OCI-LY3 (cell line): ENCODE measurements around the gene CDC40.

Experiments
- H2AFZ ChIP-seq: fragments of 200-600, 300-600 bp; shearing (Covaris generic); 2 replicates; pipeline ENCODE4 v1.6.0; 2014; ENCODE audit warnings: antibody characterized with exemption, low read depth, low read length
- H3K27ac ChIP-seq: fragments of 200-600, 300-600 bp; sonication (generic); 2 replicates; pipeline ENCODE4 v1.5.1; 2014; ENCODE audit warnings: mild to moderate bottlenecking, low read length, moderate library complexity, mixed read lengths
- H3K27me3 ChIP-seq: fragments of 200-600, 300-600 bp; sonication (generic); 2 replicates; pipeline ENCODE4 v1.6.1; 2014; ENCODE audit warnings: low read depth, low read length, mixed read lengths
- H3K36me3 ChIP-seq: fragments of 200-600, 300-600 bp; sonication (generic); replicated peaks from 2 replicates; pipeline ENCODE3; 2014; ENCODE audit warnings: low read depth, low read length, mixed read lengths
- H3K4me1 ChIP-seq: fragments of 300-600, 200-600 bp; sonication (generic); 2 replicates; pipeline ENCODE4 v1.6.1; 2014; ENCODE audit warnings: low read length, mixed read lengths
- H3K4me2 ChIP-seq: fragments of 200-600, 300-600 bp; sonication (generic); 2 replicates; pipeline ENCODE4 v1.6.1; 2014; ENCODE audit warnings: low read length, mixed read lengths
- H3K4me3 ChIP-seq: fragments of 300-600, 200-600 bp; sonication (generic); 2 replicates; pipeline ENCODE4 v1.5.1; 2014; ENCODE audit warnings: antibody characterized with exemption, mild to moderate bottlenecking, low read length, moderate library complexity
- H3K79me2 ChIP-seq: fragments of 300-600, 200-600 bp; shearing (Covaris generic); 2 replicates; pipeline ENCODE4 v1.6.1; 2014; ENCODE audit warnings: mild to moderate bottlenecking, low read length, mixed read lengths
- H3K9ac ChIP-seq: fragments of 300-600, 200-600 bp; shearing (Covaris generic); 2 replicates; pipeline ENCODE4 v1.6.0; 2014; ENCODE audit warnings: mild to moderate bottlenecking, low read length, moderate library complexity
- H3K9me3 ChIP-seq: fragments of 200-600, 300-600 bp; shearing (Covaris generic); 2 replicates; pipeline ENCODE4 v1.6.1; 2014; ENCODE audit warnings: low read length, mixed read lengths; ENCODE audit not compliant: insufficient read depth
- H4K20me1 ChIP-seq: fragments of 200-600, 300-600 bp; sonication (generic); 2 replicates; pipeline ENCODE4 v1.6.1; 2016; ENCODE audit warnings: low read length, mixed read lengths; ENCODE audit not compliant: insufficient read depth
- EZH2phosphoT487 ChIP-seq: fragments of 200-600 bp; shearing (Covaris generic); IDR thresholded peaks from 2 replicates; pipeline ENCODE4 v1.6.1; 2018; ENCODE audit warnings: antibody characterized with exemption, mixed run types, low read depth
- TF ChIP-seq, protein P1 (sequence below): fragments of 200-600, 300-600 bp; sonication (generic); IDR thresholded peaks from 2 replicates; pipeline ENCODE4 v1.5.1; 2014; ENCODE audit warnings: antibody characterized with exemption, low read length, low read depth

The CDC40 gene

DNA sequence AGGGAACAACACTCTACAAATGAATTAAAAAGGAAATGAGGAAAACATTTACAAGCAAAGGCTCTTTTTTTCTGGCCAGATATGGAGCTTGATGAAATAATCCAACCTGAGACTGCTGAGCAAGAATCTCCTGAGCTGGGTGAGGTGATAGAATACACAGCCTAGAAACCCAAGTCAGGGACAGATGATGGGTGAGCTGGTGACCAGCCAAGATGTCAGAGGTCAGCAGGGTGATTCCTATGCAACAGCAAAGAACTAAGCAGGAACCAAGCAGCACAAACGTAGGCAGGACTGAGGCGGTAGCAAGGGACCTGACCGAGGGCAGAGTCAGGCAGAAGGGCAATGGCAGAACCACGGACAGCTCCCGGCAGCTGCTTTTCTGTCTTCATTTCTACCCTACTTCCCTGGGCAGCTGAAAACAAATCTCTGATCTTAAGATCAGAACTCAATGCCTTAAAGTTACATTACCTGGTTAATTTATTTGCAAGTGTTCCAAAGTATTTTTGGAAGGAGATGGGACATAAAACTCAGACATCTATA, 75.1 kb downstream of the CDC40 start:
- no peak overlapping the region for H2AFZ ChIP-seq
- no peak overlapping the region for H3K4me2 ChIP-seq
- no peak overlapping the region for H3K9ac ChIP-seq
- H3K9me3 ChIP-seq, result no peaks in the 10 kb centered on the region
- H3K27me3 ChIP-seq, result no peaks in the 10 kb centered on the region
- TF ChIP-seq, protein P1, sequence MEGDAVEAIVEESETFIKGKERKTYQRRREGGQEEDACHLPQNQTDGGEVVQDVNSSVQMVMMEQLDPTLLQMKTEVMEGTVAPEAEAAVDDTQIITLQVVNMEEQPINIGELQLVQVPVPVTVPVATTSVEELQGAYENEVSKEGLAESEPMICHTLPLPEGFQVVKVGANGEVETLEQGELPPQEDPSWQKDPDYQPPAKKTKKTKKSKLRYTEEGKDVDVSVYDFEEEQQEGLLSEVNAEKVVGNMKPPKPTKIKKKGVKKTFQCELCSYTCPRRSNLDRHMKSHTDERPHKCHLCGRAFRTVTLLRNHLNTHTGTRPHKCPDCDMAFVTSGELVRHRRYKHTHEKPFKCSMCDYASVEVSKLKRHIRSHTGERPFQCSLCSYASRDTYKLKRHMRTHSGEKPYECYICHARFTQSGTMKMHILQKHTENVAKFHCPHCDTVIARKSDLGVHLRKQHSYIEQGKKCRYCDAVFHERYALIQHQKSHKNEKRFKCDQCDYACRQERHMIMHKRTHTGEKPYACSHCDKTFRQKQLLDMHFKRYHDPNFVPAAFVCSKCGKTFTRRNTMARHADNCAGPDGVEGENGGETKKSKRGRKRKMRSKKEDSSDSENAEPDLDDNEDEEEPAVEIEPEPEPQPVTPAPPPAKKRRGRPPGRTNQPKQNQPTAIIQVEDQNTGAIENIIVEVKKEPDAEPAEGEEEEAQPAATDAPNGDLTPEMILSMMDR, result no peak
- TF ChIP-seq EZH2phosphoT487, result no peak
- no peaks in the 10 kb centered on the region for H3K4me1 ChIP-seq
- no peaks in the 10 kb centered on the region for H4K20me1 ChIP-seq
- H3K79me2 ChIP-seq, result no peaks in the 10 kb centered on the region
- H3K27ac ChIP-seq, result no peak overlapping the region
- H3K36me3 ChIP-seq, result no peaks in the 10 kb centered on the region
- H3K4me3 ChIP-seq, result no peak overlapping the region

DNA sequence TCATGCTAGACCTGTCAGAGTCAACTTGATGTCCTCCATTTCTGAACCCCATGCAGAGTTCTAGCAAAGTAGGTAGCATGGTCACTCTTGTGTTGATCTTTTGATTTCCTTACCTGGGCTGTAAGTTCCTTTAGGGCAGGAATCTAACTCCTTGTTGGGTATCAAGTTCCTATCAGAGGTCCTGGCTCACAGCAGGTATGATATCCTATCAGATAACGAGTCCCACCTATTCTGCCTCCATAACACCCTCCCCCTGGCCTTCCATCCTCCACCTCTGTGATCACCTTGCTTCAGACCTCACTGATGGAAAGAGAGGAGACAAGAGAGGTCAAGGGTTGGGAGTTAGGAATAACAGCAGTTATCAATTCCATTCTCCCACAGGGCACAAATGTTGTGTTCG, 76.1 kb downstream of the CDC40 start:
- H3K9me3 ChIP-seq, result no peaks in the 10 kb centered on the region
- no peak overlapping the region for H2AFZ ChIP-seq
- no peak overlapping the region for H3K9ac ChIP-seq
- H4K20me1 ChIP-seq, result no peaks in the 10 kb centered on the region
- no peaks in the 10 kb centered on the region for H3K79me2 ChIP-seq
- no peak for TF ChIP-seq EZH2phosphoT487
- TF ChIP-seq, protein P1, result no peak
- H3K4me1 ChIP-seq, result no peaks in the 10 kb centered on the region
- no peaks in the 10 kb centered on the region for H3K36me3 ChIP-seq
- no peak overlapping the region for H3K4me2 ChIP-seq
- no peaks in the 10 kb centered on the region for H3K27me3 ChIP-seq
- no peak overlapping the region for H3K27ac ChIP-seq
- H3K4me3 ChIP-seq, result no peak overlapping the region

DNA sequence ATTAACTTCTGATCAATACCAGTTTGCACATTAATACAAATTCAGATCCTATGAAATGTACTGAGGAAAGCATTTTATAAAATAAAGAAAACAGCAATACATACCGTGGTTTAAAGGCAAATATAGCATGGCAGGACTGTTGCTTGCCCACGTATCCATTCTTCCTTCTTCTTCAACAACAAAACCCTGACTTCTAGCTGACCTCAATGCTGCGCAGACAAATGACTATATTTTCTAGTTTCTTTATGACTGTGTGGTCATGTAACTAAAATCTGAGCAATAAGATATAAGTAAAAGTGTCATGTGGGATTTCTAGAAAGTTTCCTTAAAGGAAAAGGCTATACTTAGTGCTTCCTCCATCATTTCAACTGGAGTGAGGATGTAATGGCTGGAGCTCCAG, 85.0 kb downstream of the CDC40 start:
- Histone ChIP-seq H2AFZ (no peak overlapping the region), H3K9ac (no peak overlapping the region), H3K36me3 (no peaks in the 10 kb centered on the region), H3K4me1 (peaks cover 4% of the 10 kb centered on the region; the same call in 1 of the 2 replicates), H3K4me2 (no peak overlapping the region), H3K27me3 (no peaks in the 10 kb centered on the region), H3K79me2 (no peaks in the 10 kb centered on the region), H3K4me3 (no peak overlapping the region), H4K20me1 (no peaks in the 10 kb centered on the region), H3K27ac (no peak overlapping the region), H3K9me3 (no peaks in the 10 kb centered on the region)
- TF ChIP-seq EZH2phosphoT487, result no peak
- TF ChIP-seq, protein P1, result no peak

DNA sequence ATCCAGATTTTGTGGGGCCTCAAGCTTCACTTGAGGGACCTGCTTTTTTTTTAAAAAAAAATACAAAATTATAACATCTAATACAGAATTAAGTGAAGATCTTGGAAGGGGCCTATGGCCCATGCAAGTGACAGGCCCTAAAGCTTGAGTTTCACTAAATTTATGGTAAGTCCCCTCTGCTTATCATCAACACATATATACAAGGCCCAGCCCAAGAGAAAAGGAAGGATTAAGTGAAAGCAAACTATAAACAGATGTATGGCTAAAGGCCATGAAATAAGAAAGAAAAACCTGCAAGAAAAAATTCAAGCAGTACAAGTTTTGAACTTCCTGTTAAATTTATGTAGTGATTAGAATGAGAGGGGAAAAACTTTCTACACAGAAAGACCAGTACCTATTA, 86.8 kb downstream of the CDC40 start:
- H3K4me3 ChIP-seq, result no peak overlapping the region
- no peaks in the 10 kb centered on the region for H3K9me3 ChIP-seq
- no peak overlapping the region for H3K4me2 ChIP-seq
- TF ChIP-seq, protein P1, result no peak
- TF ChIP-seq EZH2phosphoT487, result no peak
- H3K79me2 ChIP-seq, result no peaks in the 10 kb centered on the region
- H4K20me1 ChIP-seq, result no peaks in the 10 kb centered on the region
- H3K27me3 ChIP-seq, result no peaks in the 10 kb centered on the region
- H3K36me3 ChIP-seq, result no peaks in the 10 kb centered on the region
- H3K27ac ChIP-seq, result no peak overlapping the region
- H3K4me1 ChIP-seq, result peaks cover 4% of the 10 kb centered on the region; the same call in 1 of the 2 replicates
- no peak overlapping the region for H2AFZ ChIP-seq
- H3K9ac ChIP-seq, result no peak overlapping the region
